Heart left ventricle (tissue), 13 donors: Measurements from ENCODE around the gene NAA20.
"Not testable (repeated sequence)": the region's sequence is repeated elsewhere in the genome, so short reads cannot be mapped to it uniquely, and the experiment has no call there.

ENCODE experiments used
- POLR2A ChIP-seq, 2 donors: fragments of 450-650 bp; IDR thresholded peaks; one replicate each; pipeline ENCODE4 v1.6.1; 2017; ENCODE audit warnings: antibody characterized with exemption in 2 of 2, mild to moderate bottlenecking in 2 of 2, moderate library complexity in 2 of 2
- TF ChIP-seq, protein P1 (sequence below), 12 donors: fragments of 200-600 bp; sonication (generic) in 4 of 12; IDR thresholded peaks; one replicate each; pipeline versions ENCODE4 v1.5.0 to v1.8.0; 2018 to 2022; ENCODE audit warnings: antibody characterized with exemption in 12 of 12, mild to moderate bottlenecking in 5 of 12
- donor health status: ischemic (EF 13 %, LVEDD 7.1; RV severe dilation, severe dysfunction).
- donor health status: DM: no; HTN: yes; CAD: no.
- donor health status: DM: no; HTN: no; CAD: no.
- donor health status: ischemic (EF 25% LVEDD 6.9; RV normal size, moderate dysfunction).
- donor health status: ischemic (EF 25% LVEDD 5.7; RV mildly dilated, moderate dysfunction).
- donor health status: ischemic (EF 35%, LVEDD 5.7; RV mildly dilated, moderate dysfunction).
- donor health status: nonischemic (EF 11% LVEDD 7.7; RV severe dilation, severe dysfunction).
- donor health status: DM: yes; HTN: yes; CAD: no.
- donor health status: PGD.
- donor health status: ischemic (EF 29% LVEDD 5.4; RV normal size, mild dysfunction).
- donor health status: nonischemic (EF 23%, LVEDD 6.1; RV moderate dilation, normal function).

- TF ChIP-seq POLR2A (IDR thresholded peaks at IDR 0.05): not testable (repeated sequence)
- TF ChIP-seq, protein P1, sequence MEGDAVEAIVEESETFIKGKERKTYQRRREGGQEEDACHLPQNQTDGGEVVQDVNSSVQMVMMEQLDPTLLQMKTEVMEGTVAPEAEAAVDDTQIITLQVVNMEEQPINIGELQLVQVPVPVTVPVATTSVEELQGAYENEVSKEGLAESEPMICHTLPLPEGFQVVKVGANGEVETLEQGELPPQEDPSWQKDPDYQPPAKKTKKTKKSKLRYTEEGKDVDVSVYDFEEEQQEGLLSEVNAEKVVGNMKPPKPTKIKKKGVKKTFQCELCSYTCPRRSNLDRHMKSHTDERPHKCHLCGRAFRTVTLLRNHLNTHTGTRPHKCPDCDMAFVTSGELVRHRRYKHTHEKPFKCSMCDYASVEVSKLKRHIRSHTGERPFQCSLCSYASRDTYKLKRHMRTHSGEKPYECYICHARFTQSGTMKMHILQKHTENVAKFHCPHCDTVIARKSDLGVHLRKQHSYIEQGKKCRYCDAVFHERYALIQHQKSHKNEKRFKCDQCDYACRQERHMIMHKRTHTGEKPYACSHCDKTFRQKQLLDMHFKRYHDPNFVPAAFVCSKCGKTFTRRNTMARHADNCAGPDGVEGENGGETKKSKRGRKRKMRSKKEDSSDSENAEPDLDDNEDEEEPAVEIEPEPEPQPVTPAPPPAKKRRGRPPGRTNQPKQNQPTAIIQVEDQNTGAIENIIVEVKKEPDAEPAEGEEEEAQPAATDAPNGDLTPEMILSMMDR (IDR thresholded peaks at IDR 0.05): not testable (repeated sequence)
Measured at GRCh38 chr20:20003955-20004322, 13.2 kb upstream of the NAA20 start.
